Measurements from ENCODE around the gene NOP14.

DNA sequence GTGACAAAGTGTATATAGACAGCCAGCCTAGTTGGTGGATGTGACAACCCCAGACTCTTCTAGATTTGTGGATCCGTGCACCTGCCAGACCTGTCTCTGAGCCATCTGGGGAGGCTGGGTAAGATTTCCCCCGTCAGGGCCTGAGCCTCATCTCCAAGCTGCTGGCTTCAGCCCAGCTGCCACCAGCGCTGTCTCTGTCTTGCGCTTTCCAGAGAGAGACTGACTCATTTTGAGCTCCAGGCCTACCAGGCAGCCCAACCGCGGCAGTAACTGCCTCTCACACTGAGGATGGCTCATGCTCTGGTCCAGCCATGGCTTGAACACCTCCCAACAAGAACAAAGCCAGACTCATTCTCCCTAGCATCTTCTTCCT, 26.4 kb downstream of the NOP14 start:
- TF ChIP-seq POLR2A (IDR thresholded peaks at IDR 0.05; ENCODE audit: low read length) = no peak
- no peak for TF ChIP-seq GATA1 (IDR thresholded peaks at IDR 0.05; ENCODE audit: low read depth, low read length)

Measured in erythroblast (primary cell).